Measurements from ENCODE around the gene SAMD13. TPM values are rescaled to one million over a fixed set of nuclear protein-coding genes. Genes with fewer than 3 reads are reported as not detected.

SAMD13 gene
- total RNA-seq, 4 donors from 2014 or later, result 0.35 to 2.0 (median 1.3) TPM; not detected in 1

DNA sequence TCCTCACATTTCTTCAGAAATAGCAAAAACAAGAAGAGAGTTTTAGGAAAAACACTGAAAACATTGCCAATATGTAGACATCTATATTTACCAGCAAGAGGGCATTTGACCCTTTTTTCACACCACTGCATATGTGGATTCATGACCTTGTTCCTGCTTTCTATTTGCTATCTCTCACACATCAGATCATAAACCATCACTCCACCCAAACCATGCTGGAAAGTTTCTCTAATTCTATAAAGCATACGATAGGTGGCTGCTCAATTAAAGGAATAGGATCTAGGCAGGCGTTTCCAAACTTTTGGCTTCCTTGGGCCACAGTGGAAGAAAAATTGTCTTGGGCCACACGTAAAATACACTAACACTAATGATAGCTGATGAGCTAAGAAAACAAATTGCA lies 35.6 kb upstream of the SAMD13 start:
- no peaks in the 10 kb centered on the region for H3K9me3 ChIP-seq
- TF ChIP-seq, protein P1, sequence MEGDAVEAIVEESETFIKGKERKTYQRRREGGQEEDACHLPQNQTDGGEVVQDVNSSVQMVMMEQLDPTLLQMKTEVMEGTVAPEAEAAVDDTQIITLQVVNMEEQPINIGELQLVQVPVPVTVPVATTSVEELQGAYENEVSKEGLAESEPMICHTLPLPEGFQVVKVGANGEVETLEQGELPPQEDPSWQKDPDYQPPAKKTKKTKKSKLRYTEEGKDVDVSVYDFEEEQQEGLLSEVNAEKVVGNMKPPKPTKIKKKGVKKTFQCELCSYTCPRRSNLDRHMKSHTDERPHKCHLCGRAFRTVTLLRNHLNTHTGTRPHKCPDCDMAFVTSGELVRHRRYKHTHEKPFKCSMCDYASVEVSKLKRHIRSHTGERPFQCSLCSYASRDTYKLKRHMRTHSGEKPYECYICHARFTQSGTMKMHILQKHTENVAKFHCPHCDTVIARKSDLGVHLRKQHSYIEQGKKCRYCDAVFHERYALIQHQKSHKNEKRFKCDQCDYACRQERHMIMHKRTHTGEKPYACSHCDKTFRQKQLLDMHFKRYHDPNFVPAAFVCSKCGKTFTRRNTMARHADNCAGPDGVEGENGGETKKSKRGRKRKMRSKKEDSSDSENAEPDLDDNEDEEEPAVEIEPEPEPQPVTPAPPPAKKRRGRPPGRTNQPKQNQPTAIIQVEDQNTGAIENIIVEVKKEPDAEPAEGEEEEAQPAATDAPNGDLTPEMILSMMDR (IDR thresholded peaks at IDR 0.05), result no peak
- TF ChIP-seq POLR2A (IDR thresholded peaks at IDR 0.05), result no peak
- no peak overlapping the region for H3K27ac ChIP-seq
- H3K27me3 ChIP-seq, result no peaks in the 10 kb centered on the region
- DNase-seq, result no peak
- no peaks in the 10 kb centered on the region for H3K36me3 ChIP-seq
- WGBS, 2 donors, result 90 to 92% methylated on average over 3 of the region's 3 CpGs
- H3K4me3 ChIP-seq, result no peak overlapping the region
- intact Hi-C loops (cut with DNase I), result no loop called here
- peaks cover 0 to 26% (median 0%) of the 10 kb centered on the region in 3 donors for H3K4me1 ChIP-seq

DNA sequence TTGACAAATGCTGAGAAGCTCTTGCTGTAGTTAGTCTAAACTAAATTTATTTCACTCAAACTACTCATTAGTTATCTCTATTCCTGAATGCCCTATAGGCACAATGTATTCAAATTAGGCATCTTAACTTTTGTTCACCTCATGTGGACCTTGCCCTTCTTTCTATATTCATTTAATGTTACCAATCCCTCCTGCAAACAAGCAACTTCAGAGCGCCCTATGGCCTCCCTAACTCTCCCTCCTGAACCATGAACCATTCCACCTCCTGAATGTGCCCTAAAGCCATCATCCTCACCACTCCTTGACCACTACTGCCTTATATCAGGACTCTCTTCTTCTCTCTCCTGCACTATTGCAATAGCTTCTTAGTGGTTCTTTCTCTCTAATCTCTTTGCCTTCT lies 34.8 kb upstream of the SAMD13 start:
- TF ChIP-seq, protein P1 (IDR thresholded peaks at IDR 0.05), result no peak
- TF ChIP-seq POLR2A (IDR thresholded peaks at IDR 0.05), result no peak
- WGBS, 2 donors, result 0% methylated on average over 1 of the region's 1 CpG

DNA sequence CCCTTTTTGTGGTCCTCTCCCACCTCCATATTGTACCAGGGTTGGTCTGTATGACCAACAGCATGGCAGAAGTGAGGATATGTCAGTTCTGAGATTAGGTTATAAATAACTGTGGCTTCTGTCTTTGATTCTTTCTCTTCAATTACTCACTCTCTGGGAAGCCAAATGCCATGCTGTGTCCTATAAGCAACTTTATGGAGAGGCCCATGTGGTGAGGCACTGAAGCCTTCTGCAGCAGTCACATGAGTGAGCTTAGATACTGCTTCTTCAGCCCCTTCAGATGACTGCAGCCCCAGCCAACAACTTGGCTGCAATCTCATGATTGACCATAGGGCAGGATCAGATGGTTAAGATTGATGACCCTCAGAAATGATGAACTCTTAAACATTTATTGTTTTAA lies 34.0 kb upstream of the SAMD13 start:
- H3K36me3 ChIP-seq, result no peaks in the 10 kb centered on the region
- TF ChIP-seq, protein P1 (IDR thresholded peaks at IDR 0.05), result no peak
- no peak for TF ChIP-seq POLR2A (IDR thresholded peaks at IDR 0.05)
- no peaks in the 10 kb centered on the region for H3K27me3 ChIP-seq
- no peak overlapping the region for H3K4me3 ChIP-seq
- intact Hi-C loops (cut with DNase I), result no loop called here
- no peaks in the 10 kb centered on the region for H3K9me3 ChIP-seq
- no peak overlapping the region for H3K27ac ChIP-seq
- DNase-seq, result no peak
- peaks cover 0 to 42% (median 0%) of the 10 kb centered on the region in 3 donors for H3K4me1 ChIP-seq

More for the DNA sequence above, 34.8 kb upstream of the SAMD13 start:
- no peak for DNase-seq
- Histone ChIP-seq H3K36me3 (no peaks in the 10 kb centered on the region), H3K9me3 (no peaks in the 10 kb centered on the region), H3K4me3 (no peak overlapping the region), H3K27me3 (no peaks in the 10 kb centered on the region), H3K27ac (no peak overlapping the region), H3K4me1 (peaks cover 0 to 35% (median 0%) of the 10 kb centered on the region in 3 donors)
- intact Hi-C loops (cut with DNase I), result no loop called here

DNA sequence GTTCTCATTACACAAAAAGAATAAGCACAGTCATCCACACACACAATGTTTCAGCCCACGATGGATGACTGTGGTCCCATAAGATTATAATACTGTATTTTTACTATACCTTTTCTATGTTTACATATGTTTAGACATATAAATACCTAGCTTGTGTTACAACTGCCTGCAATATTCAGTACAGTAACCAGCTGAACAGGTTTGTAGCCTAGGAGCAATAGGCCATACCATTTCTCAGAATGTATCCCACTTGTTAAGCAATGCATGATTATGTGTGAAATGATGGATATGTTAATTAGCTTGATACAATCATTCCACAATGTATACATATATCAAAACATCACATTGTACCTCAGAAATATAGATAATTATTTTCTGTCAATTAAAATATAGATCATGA lies 33.2 kb upstream of the SAMD13 start:
- Histone ChIP-seq H3K27me3 (no peaks in the 10 kb centered on the region), H3K36me3 (no peaks in the 10 kb centered on the region), H3K9me3 (no peaks in the 10 kb centered on the region), H3K4me3 (no peak overlapping the region), H3K27ac (no peak overlapping the region), H3K4me1 (peaks cover 0 to 49% (median 0%) of the 10 kb centered on the region in 3 donors)
- 58 to 69% methylated on average over 1 of the region's 1 CpG for WGBS, 2 donors
- TF ChIP-seq POLR2A (IDR thresholded peaks at IDR 0.05), result no peak
- TF ChIP-seq, protein P1 (IDR thresholded peaks at IDR 0.05), result no peak
- DNase-seq, result no peak
- intact Hi-C loops (cut with DNase I), result no loop called here

DNA sequence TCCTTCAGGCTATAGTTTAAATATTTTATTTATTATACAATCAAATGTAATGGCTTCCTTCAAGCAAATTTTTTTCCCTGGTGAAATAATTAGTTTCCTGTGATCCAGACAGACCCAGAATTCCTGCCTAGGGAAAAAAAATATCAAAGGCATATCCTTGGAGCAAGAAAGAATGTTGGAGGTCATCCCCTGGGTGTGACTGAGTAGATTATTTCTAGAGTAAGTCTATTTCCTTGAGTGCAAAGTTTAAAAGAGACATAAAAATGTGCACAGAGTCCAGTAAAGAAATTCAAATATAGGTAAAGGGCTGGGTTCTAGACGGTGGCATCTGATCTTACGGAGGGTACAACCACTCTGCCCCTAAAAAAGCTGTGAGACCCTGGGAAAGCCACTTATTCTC lies 32.2 kb upstream of the SAMD13 start:
- Histone ChIP-seq H3K27ac (no peak overlapping the region), H3K27me3 (no peaks in the 10 kb centered on the region), H3K9me3 (no peaks in the 10 kb centered on the region), H3K36me3 (no peaks in the 10 kb centered on the region), H3K4me3 (no peak overlapping the region), H3K4me1 (peaks cover 0 to 49% (median 0%) of the 10 kb centered on the region in 3 donors)
- DNase-seq, result no peak
- intact Hi-C loops (cut with DNase I), result no loop called here
- 0 to 20% methylated on average over 2 of the region's 2 CpGs for WGBS, 2 donors
- TF ChIP-seq POLR2A (IDR thresholded peaks at IDR 0.05), result no peak

All from esophagus squamous epithelium (tissue), 5 donors.